Subcutaneous adipose tissue (tissue), 4 donors: ENCODE data around the gene TEX26. TPM values are rescaled to one million over a fixed set of nuclear protein-coding genes. Genes with fewer than 3 reads are reported as not detected.

Experiments used
- CTCF ChIP-seq: fragments of 450-650 bp; IDR thresholded peaks from one replicate; pipeline ENCODE4 v1.5.1; 2016; ENCODE audit warnings: low read depth, mild to moderate bottlenecking, control low read depth, antibody characterized with exemption, moderate library complexity
- total RNA-seq, 4 donors: library from RNA; depleted of rRNA; stranded (reverse); fragments of >200 nt; gene quantifications; one replicate each; pipeline ENCODE4 v1.1.0, GENCODE V29; 2016

The TEX26 gene
- total RNA-seq, 4 donors from 2014 or later: 0.51 TPM; not detected in 3

DNA sequence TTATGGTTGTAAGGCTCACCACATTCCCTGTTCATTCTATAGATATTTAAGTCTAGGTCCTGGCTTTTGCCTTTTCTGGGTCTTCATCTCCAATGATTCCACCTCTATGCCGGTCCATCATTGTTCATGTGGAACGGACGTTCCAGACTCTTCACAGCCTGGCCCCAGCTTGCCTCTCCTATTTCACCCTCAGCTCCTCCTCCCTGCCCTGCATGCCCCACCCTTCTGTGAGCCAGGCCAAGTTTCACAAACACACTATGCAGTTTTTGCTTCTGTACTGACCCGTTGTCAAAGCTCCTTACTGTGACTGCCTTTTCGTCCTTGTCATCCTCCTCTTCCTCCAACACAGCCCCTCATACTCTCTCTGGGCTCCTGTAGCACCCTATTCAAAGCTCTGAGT lies 31.3 kb downstream of the TEX26 start:
- TF ChIP-seq CTCF: no peak

- no peak for TF ChIP-seq CTCF
These were observed 32.9 kb downstream of the TEX26 start for GRCh38 chr13:30965380-30965779.

DNA sequence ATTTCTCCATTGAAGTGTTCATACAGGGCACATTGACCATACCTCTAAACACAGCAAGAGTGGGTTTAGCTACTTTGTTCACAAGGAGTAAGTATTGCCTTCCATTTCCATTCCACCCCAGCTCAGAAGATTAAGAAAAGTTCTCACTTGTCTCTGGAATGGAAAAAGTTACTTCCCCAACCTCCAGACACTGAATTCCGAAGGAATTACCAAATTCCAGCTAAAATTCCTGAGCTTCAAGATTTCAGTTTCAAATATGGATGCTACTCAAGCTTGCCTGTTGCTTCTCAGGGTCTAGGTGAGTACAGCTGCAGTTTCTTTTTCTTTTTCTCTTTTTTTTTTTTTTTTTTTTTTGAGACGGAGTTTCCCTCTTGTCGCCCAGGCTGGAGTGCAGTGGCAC lies 33.6 kb downstream of the TEX26 start:
- TF ChIP-seq CTCF: no peak

GRCh38 chr13:30968846-30969245 lies 36.4 kb downstream of the TEX26 start:
- TF ChIP-seq CTCF: no peak

DNA sequence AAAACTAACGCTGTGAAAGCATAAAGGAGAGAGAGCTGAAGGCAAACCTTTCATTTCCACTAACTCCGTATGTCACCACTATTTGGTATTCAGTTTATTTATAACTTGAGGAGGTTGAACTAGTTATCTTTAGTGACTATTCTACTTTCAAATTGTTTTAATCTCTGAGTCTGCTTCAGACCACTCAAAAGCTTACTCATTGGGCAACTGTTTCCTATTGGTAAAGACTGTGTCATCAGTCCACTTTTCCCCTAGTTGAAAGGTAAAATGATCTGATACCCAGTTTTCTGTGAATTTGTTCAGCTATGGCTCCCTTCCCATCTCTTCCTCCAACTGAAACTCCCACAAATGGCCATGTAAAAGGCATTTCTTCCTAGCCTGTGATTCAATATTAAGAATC lies 39.1 kb downstream of the TEX26 start:
- no peak for TF ChIP-seq CTCF

- no peak for TF ChIP-seq CTCF
These were observed 40.5 kb downstream of the TEX26 start for GRCh38 chr13:30972888-30973377.

DNA sequence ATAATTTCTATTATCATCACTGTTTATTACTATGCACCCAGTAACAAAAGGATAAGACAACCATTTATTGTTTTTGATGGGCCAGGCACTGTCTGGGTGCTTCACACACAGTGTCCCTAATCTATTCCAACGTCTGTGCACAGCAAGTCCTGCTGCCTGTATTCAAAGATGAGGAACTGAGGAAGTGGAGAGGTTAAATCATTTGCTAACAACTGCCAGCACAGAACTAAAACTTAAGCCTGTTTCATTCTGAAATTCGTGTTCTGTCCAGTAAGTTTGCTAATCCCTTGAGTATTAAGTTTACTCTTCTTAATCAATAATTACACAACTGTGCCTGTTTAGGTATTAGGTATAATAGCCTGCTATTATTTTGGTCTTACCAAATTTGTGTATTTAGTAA lies 41.9 kb downstream of the TEX26 start:
- no peak for TF ChIP-seq CTCF

- TF ChIP-seq CTCF: no peak
These were observed 43.6 kb downstream of the TEX26 start for GRCh38 chr13:30976025-30976424.
